GM19240 (cell line): ENCODE results near the gene CROCC2.

Source experiments
- DNase-seq: peaks from one replicate; pipeline ENCODE4 v3.0.0; 2011; ENCODE audit warnings: low spot score; ENCODE audit not compliant: insufficient read length

CROCC2 gene

DNA sequence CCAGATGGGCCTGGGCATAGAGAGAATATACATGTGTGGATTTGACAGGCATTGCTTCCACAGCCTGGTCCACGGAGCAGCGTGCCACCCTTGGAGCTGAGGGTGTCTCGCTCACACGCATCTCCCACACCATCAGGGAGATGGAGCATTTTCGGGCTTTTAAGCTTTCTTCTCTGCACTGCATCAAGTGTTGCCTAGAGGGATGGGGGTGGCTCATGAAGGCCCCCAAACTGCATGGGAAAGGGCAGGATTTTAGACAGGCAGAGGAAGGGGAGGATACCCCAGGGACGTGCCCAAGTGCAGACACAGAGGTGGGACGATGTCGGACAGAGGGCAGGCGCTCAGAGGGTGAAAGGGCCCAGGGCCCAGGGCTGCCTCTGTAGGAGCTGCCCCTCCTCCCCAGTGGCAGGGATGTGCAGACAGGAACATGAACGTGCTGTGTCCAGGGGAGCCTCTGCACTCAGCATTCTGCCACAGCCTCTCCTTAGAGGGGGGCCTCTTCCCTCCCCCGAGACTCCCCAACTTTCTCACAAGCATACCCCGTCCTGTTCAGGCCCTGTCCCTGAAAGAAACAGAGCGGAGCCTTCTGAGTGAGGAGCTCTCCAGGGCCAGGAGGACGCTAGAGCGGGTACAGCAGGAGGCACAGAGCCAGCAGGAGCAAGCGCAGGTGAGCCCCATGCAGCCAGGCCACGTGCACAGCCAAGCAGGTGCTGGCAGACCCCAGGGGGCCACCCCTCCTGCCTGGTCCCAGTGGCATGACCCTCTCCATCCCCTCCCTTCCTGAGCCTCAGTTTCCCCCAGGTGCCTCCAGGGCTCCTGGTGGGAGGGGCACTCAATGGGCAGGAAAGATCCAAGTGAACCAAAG is 49.4 kb downstream of the CROCC2 start:
- DNase-seq = no peak

DNA sequence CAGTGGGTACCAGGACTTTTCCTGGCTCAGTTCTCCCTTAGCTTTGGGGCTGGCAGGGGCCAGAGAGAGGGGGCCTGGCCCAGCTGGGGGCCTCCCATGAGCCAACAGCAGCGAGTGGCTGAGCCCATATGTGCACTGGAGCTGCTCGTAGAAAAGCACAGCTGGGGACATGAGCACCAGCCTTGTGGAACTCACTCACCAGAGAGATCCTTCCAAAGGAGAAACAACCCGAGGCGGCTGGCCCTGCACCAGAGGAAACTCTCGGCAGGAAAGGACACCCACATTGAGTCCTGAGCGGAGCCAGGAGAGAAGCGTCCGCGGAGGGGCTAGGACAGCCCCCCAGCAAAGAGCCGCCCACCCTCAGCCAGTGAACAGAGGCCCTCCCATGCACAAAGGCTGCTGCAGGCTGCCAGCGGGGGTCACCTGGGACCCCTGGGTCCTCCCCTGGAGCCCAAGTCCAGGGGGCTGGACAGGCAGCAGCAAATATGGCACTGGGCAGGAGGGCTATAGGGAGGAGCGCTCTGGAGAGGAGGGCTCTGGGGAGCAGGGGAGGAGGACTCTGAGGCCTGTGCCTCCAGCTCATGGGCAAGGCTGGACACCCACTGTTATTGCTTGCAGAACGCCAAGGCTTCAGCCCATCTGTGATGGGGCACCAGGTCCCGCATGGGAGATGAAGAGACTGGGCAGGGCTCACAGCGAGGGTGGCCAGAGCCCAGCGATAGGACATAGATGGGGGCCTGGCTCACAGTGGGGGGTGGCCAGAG is 50.2 kb downstream of the CROCC2 start:
- DNase-seq = no peak

DNA sequence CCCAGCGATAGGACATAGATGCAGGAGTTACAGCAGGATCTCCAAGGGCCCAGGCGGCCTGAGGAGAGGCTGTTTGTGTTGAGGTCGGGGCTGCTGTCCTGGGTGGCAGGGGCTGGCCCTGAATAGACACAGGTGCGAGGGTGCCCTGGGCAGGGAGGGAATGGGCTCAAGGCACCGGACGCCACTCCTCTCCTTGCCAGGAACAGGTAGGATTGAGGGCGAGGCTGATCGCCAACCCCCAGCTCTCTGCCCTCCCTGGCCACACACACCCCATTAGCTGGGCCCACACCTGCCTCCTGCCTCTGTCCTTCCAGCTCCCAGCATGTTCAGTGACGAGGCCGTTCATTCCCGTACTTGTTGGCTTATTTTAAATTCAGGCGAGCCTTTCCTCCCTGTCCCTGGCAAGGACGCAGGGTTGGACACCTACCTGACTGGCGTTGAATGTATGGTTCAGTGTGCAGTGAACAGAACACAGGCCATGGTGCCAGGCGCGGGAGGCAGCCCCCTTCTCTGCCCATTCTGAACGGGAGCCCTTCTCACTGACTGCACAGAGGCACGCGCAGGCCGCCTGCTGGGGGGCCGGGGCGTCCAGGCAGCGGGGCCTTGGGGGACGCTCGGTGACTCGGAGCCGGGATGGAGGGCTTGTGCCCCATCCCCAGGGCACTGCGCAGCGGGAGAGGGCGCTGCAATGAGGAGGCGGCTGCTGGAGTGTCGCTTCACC is 51.0 kb downstream of the CROCC2 start:
- DNase-seq = no peak

DNA sequence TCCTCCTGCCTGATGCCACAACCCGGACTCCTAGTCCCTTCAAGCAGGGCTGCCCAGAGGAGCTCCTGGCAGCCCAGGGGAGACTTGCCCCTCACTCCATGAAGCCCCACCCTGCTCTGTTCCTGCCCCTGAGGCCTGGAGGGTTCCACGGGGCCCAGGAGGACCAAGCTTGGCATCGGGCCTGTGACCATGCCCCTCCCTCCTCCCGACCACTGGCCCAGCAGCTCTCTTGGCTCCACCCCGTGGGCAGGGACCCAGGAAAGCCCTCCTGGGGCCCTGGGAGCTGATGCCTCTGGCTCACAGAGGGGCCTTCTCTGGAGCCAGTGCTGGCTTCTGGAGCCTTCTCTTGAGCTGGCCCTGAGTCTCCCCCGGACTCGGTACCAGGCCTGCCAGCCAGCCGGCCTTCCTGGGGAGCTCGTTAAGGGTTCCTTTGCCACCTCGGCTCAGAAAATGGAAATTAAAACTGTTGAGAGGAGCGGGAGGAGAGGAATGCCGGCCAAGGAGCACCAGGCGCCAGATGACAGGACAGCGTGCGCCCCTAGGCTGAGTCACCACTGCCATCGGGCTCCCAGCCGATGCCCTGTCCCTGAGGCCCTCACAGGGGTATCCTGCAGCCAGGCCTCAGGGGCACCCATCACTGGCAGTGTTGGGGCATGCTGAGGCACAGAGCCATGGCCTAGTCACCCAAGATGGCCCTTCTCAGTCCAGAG is 51.7 kb downstream of the CROCC2 start:
- no peak for DNase-seq

DNA sequence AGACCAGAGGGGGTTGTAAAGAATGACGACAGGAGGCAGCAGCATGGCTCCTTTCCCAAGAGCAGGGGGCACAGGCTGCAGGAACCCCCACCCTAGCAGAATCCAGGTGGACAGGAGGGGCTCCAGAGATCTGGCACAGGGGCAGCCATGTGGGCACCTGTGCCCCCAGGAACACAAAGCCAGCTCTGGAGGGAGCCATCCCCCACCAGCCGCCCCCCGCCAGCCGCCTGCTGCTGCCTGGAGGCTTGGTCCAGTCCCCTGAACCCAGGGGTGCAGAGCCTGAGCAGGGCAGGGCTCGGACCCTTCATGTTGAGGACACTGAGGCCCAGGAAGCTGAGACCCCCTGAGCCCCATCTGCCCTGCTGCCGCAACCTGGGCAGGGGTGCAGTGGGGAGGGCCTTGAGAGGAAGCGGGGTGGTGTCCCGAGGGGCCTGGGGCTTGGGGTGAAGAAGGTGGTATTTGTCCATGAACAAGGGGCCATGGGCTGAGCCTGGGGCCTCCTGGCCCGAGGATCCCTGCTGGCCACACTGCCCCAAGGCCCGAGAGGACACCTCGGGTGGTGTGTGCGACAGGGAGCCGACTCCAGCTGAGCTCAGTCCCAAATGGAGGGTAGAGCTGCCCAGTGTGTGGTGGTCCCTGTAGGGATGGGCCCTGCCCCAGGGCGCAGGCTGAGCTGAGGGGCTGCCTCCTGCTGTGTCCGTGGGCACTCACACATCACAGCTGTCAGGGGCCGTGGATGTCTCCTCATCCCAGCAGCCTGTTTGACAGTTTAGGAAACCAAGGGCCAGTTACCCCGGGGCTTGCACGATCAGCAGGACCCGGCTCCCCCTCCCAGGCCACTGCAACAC is 52.5 kb downstream of the CROCC2 start:
- no peak for DNase-seq

DNA sequence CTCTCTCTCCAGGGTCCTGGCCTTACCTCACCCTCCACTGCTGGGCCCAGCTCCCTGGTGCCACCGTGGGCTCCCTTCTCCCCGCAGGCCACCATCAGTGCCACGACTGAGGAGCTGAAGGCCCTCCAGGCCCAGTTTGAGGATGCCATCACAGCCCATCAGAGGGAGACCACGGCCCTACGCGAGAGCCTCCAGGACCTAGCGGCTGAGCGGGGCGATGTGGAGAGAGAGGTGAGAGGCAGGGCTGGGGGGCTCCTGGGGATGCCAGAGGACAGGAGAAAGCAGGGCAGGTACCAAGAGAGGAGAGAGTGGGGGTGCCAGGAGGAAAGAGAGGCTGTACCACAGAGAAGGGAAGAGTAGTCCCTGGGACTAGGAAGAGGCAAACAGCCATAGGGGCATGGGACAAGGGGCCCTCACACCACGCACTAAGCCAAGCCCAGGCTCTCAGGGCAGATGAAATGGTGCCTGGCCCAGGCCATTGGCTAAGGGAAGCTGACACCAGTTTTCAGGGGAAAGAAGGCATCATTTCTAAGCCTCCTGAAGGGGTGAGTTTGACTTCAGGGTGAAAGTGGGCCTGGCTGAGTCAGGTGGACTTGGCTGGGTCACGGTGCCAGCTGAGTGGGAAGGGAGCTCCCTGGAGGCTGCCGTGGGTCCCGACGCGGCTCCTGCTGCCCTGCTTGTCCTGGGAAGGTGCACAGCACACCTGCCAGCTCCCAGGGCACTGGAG is 53.2 kb downstream of the CROCC2 start:
- no peak for DNase-seq

DNA sequence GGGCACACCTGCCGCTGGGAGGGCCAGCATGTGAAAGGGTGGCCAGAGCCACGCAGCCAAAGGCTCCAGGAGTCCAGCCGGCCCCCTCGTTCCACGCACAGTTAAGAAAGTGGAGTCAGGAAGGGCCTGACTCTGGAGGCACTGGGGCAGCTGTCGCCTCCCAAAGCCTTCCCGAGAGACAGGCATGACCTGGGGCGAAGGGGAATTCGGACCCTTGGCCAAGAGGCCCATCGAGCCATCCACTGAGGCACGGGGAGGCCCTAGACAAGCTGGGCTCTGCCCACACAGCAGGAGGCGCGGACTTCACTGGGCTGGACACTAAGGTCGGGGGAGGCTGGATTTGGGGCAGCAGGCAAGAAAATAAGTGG is 53.8 kb downstream of the CROCC2 start:
- DNase-seq = no peak

DNA sequence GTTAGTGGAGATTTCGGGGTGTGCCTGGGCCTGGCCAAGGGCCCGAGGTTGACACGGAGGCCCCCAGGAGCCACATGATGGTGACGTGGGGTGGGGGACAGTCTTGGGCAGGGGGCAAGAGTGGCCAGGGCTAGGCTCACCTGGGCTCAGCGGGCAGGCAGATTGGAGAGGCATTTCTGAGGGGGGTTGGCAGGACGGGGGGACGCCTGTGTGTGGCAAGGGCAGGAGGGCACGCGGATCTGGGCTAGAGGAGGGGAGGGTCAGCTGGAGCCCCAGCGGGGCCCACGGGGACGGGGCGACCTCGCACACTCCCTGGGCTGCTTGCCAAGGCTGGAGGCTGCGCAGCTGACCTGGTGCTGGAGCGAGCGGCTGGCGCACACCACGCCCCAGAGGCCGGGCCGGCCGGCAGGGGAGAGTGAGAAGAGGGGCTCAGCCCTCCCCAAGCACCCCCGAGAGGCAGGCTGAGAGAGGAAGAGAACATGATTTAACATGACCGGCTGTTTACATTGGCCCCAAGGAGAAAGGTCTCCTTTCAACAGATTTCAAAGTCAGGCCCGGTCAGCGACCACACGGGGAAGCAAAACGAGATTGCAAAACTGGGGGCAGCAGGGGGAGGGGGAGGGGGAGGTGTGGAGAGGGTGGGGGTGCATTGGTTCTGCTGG is 54.3 kb downstream of the CROCC2 start:
- DNase-seq = no peak

DNA sequence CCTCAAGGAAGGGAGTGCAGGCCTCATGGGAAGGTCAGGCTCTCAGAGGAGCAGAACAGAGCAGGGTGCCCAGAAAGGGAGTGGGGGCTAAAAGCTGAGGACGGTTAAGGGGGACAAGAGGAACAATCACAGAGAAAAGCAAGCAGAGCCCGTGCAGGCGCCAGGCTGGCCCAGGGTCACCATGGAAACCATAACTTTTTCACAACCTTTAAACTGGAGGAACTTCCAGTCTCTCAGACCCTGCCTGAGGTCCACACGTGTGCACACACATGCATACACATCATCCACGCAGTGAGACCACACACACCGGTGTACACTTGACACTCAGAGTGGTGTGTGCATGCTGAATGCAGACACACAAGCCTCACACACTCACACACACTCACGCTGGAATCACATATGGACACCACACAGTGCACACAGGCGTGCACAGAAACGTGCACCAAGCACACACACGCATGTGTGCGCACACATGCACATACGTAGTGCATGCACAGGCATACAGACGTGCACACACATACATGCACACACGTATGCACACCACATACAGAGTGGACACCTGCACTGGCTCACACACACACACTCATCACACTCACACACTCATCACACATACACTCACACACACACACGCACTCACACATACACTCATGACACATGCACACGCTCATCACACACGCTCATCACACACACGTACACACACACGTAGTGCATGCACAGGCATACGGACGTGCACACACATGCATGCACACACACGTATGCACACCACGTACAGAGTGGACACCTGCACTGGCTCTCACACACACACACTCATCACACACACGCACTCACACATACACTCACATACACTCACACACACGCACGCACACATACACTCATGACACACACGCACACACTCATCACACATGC is 55.1 kb downstream of the CROCC2 start:
- no peak for DNase-seq

DNA sequence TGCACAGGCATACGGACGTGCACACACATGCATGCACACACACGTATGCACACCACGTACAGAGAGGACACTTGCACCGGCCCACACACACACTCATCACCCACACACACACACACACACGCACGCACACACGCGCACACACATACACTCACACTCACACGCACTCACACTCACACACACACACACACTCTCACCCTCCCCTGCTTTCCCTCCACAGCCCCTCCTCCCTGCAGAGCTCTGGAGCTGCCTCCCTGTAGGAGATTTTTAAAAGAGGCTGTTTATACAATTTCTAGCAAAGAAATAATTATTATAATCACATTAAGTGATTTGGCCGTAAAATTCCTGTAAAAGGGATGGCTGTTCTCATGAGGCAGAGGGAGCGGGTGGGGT is 55.8 kb downstream of the CROCC2 start:
- DNase-seq = no peak

DNA sequence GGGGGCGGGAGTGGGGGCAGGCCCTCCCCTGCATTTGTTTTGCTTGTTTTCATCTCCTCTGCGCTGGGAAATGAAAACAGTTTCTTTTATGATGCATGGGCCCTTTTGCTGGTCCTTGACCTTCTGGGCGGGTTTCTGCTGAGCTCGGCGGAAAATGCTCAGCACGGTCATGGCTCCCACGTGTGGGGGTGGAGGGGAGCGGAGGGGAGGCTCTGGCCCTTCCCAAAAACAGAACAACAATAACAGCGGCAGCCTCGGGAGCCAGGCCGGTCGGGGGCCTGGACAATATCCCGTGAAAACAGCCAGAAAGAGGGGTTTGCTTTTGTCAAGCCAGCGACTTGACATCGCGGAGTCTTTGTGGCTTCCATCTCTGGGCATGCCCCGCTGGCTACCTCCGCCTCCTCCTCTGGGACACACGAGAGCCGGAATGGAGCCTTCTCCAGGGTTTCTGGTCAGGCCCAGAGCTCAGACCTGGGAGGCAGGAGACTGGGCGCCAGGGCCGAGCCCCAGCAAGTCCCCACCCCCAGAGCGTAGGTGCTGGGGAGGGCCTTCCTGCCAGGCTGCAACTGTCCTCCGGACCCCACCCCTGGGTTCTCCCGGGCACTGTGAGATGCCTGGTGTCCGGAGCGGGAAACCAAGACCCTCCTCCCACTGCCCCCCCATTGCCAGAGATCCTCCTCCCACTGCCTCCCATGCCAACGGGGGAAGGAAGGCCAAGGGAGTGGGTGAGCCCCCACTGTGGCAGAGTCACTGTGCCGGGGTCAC is 56.3 kb downstream of the CROCC2 start:
- DNase-seq = no peak

DNA sequence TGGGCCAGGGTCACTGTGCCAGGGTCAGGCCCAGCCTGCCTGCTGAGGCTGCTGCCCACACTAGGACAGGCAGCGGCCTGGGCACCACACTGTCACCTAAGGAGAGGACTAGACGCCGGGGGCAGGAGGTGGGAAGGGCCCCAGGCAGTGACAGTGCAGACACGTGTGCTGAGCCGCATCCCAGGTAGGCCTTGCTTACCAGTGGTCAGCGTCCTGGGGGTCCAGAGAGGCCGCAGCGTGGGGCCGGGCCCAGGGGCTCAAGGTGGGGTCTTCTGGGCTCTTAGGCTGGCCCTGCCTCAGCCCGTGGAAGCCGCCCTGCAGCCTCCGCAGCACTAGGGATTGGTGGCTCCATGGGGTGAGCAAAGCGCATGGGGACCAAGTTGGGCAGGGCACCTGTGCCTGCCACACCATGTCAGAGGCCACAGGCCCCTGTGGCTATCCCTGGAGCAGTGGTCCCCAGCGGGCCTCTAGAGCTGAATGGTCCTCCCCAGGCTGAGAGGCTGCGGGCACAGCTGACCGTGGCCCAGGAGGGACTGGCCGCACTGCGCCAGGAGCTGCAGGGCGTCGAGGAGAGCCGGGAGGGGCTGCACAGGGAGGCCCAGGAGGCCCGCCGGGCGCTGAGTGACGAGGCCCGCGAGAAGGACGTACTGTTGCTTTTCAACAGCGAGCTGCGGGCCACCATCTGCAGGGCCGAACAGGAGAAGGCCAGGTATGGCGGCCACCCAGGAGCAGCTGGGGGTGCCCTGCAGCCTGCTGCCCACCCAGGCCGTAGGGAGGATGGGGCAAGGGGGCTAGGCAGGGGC is 57.1 kb downstream of the CROCC2 start:
- no peak for DNase-seq

DNA sequence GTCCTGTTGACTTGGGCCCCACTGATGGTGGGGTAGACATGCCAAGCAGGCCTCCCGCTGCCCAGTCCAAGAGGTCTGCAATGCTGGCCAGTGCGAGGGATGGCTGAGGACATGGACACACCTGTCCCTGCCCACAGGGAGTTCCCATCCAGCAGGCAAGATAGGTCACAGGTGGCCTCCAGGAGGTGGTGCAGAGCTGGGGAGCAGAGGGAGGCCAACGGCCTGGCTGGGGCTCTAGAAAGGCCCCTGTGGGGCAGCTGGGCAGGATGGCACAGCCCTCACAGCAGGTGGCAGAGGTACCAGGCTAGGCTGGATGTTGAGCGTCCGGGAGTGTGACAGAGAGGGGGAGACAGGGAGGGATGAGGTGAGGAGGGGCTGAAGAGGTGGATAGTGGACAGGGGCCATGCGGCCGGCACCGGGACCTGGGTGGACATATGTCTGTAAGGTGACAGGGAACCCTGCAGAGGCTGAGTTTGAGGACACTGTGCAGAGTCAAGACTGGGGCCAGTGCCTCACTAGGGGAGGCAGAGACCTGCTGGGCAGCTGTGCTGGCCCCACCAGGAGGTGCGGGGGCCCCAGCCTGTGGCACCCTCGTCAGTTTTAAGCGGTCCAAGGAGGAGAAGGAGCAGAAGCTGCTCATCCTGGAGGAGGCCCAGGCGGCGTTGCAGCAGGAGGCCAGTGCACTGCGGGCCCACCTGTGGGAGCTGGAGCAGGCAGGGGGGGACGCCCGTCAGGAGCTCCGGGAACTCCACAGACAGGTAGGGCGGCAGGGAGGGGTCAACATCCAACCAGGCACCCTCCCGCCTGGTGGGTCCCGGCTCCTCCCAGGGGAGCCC is 58.0 kb downstream of the CROCC2 start:
- DNase-seq = no peak

DNA sequence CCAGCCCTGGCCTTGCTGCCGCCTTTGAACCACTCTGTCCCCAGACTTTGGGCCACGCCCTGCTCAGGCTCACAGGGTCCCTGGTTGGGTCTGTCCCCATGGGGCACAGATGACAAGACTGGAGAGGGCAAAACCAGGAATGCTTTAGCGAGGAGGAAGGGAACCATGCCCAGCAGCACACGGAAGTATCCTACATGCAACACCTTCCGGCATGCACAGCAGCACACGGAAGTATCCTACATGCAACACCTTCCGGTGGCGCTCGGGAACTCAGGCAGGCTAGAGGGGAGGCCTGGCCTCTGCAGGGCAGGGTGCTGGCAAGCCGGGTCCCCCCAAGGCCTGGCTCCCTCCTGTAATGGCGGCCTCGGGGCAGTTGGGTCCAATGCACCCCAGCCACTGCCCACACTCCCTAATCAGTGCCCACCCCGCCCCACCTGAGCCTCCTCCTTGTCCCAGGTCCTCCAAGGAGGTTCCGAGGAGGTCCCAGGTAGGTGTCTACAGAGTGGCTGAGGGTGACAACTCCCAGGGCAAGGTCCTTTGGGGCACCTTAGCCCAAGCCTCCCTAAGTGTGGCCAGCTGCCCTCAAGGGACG is 58.7 kb downstream of the CROCC2 start:
- DNase-seq = no peak

DNA sequence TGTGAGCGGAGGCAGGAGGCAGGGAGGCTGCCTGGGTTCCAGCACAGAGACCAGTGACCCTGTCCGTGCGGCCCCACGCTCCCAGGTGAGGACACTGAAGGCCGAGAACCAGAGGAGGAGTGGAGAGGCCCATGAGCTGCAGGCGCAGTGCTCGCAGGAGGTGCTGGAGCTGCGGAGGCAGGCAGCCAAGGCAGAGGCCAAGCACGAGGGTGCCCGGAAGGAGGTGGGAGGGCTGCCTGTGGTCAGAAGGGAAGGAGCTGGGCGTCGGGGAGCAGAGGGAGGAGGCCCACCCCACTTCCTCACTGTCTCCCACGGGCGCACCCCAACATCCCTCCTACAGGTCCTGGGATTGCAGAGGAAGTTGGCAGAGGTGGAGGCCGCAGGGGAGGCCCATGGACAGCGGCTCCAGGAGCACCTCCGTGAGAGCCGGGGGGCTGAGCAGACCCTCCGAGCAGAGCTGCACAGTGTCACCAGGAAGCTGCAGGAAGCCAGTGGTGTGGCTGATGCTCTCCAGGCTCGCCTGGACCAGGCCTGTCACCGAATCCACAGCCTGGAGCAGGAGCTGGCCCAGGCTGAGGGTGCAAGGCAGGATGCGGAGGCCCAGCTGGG is 59.3 kb downstream of the CROCC2 start:
- DNase-seq = no peak
